ENCODE results near the gene NOXO1.

NOXO1 gene

GRCh38 chr16:1938316-1938715, 43.0 kb downstream of the NOXO1 start:
- DNase-seq (ENCODE audit: insufficient read length, low spot score) (no peak), FAIRE-seq (no peak)
- TF ChIP-seq TAF1 (IDR thresholded peaks at IDR 0.05; ENCODE audit: low read depth, low read length), result no peak
- no peak for TF ChIP-seq POLR2A (IDR thresholded peaks at IDR 0.05; ENCODE audit: low read depth, low read length)
- TF ChIP-seq POLR2AphosphoS5 (IDR thresholded peaks at IDR 0.05; ENCODE audit: low read depth, low read length), result no peak
- no peak for TF ChIP-seq SPI1 (IDR thresholded peaks at IDR 0.05; ENCODE audit: low read depth, low read length)
- no peak for TF ChIP-seq PAX5 (IDR thresholded peaks at IDR 0.05; ENCODE audit: insufficient read depth, low read length, severe bottlenecking)
- TF ChIP-seq POU2F2 (IDR thresholded peaks at IDR 0.05; ENCODE audit: low read depth, low read length), result no peak

DNA sequence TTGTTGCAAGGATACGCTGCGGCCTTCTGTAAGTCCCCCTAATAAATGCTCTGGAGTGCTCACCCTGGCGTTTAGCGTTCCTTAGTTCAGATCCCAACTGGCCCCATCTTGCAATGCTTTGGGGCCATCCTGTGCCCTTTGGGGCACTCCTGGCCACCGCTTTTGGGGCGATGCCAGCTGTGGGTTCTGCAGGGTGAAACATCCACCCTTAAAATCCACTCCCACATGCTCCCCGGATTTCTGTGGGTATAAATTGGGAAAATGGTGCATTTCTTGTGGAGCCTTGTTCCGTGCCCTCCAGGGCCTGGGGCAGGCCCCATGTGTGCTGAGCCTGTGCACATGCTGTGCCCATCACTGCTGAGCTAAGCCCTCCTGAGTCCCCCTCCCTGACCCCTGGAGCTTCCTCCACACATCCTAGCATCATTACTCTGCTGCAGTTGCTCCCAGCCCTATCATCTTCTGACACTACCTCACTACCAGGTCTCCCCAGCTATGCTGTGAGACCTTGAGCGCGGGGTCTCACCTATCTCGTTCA, 44.3 kb downstream of the NOXO1 start:
- no peak for FAIRE-seq
- no peak for TF ChIP-seq TAF1 (IDR thresholded peaks at IDR 0.05; ENCODE audit: low read depth, low read length)
- no peak for TF ChIP-seq PAX5 (IDR thresholded peaks at IDR 0.05; ENCODE audit: insufficient read depth, low read length, severe bottlenecking)
- no peak for TF ChIP-seq POLR2A (IDR thresholded peaks at IDR 0.05; ENCODE audit: low read depth, low read length)
- no peak for TF ChIP-seq SPI1 (IDR thresholded peaks at IDR 0.05; ENCODE audit: low read depth, low read length)
- TF ChIP-seq POLR2AphosphoS5 (IDR thresholded peaks at IDR 0.05; ENCODE audit: low read depth, low read length), result no peak
- no peak for TF ChIP-seq POU2F2 (IDR thresholded peaks at IDR 0.05; ENCODE audit: low read depth, low read length)
- DNase-seq (ENCODE audit: insufficient read length, low spot score), result no peak

DNA sequence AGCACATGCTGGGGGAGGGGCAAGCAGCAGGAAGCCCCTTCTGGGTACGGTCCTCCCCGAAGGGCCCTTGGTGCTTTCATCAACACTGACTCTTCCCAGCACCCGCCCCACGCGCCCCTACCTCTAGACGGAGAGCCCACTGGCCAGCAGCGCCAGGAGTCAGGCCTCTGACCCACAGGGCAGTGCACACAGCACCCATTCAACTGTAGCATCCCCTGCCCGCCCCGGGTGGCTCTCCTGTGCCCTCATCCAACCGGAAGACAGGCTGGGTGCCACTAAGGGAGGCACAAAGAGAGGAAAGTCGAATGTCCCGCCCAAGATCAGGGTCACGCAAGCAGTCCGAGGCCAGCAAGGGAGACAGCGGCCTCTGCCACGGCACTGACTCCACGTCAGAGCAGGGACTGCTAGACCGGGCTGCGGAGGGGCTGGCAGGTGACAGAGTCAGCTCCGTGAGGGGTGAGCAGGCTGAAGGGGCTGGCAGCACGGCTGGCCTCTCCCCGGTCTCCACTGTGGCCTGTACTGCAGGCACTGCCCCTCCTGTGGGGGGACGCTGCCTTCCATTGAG, 48.1 kb downstream of the NOXO1 start:
- DNase-seq (ENCODE audit: insufficient read length, low spot score) (no peak), FAIRE-seq (no peak)
- TF ChIP-seq POLR2AphosphoS5 (IDR thresholded peaks at IDR 0.05; ENCODE audit: low read depth, low read length) (no peak), SPI1 (IDR thresholded peaks at IDR 0.05; ENCODE audit: low read depth, low read length) (no peak), PAX5 (IDR thresholded peaks at IDR 0.05; ENCODE audit: insufficient read depth, low read length, severe bottlenecking) (no peak), POU2F2 (IDR thresholded peaks at IDR 0.05; ENCODE audit: low read depth, low read length) (no peak), TAF1 (IDR thresholded peaks at IDR 0.05; ENCODE audit: low read depth, low read length) (no peak), POLR2A (IDR thresholded peaks at IDR 0.05; ENCODE audit: low read depth, low read length) (no peak)

DNA sequence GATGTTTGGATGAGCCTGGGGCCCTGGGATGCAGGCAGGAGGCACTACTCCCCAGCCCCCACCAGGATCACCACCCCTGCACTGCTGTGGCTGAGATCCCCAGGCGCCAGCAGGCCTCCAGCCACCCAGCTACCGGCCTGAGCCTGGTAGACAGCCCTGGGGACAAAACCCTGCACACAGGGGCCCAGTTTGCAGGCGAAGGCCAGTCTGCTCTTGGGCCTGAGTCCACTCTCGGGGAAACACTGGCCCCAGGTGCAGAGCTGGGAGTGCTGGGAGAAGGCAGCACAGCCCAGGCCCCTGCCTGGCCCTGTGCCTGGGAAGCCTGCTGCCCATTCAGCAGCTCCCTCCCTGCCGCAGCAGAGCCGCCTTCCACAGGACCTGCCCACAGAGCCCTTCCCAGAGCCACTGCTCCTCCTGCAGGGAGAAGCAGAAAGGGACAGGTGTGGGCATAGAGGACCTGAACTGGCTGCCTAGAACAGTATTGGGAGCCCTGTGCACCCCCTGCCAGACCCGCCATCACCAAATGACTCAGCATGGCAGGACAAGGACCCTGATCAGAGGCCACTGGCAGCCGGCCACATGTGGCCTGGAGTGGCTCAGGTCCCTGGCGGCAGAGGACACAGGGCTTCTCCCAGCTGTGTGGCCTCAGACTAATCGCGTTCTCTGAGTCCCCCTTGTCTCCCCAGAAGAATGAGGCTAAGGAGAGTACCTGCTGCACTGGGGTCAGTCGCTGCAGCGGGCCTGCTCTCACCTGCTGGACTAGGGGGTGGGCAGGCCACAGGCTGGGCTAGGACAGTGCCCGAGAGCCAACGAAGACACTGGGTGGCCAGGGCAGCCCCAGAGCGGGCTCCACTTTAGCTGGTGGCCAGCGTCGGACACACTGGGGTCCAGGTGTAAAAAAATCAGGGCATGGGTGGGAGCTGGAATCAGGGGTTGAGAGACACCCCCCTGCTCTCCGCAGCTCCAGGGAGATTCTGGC, 48.9 kb downstream of the NOXO1 start:
- no peak for DNase-seq (ENCODE audit: insufficient read length, low spot score)
- no peak for FAIRE-seq
- TF ChIP-seq TAF1 (IDR thresholded peaks at IDR 0.05; ENCODE audit: low read depth, low read length), result no peak
- TF ChIP-seq PAX5 (IDR thresholded peaks at IDR 0.05; ENCODE audit: insufficient read depth, low read length, severe bottlenecking), result no peak
- no peak for TF ChIP-seq POLR2AphosphoS5 (IDR thresholded peaks at IDR 0.05; ENCODE audit: low read depth, low read length)
- TF ChIP-seq SPI1 (IDR thresholded peaks at IDR 0.05; ENCODE audit: low read depth, low read length), result no peak
- TF ChIP-seq POLR2A (IDR thresholded peaks at IDR 0.05; ENCODE audit: low read depth, low read length), result no peak
- no peak for TF ChIP-seq POU2F2 (IDR thresholded peaks at IDR 0.05; ENCODE audit: low read depth, low read length)

DNA sequence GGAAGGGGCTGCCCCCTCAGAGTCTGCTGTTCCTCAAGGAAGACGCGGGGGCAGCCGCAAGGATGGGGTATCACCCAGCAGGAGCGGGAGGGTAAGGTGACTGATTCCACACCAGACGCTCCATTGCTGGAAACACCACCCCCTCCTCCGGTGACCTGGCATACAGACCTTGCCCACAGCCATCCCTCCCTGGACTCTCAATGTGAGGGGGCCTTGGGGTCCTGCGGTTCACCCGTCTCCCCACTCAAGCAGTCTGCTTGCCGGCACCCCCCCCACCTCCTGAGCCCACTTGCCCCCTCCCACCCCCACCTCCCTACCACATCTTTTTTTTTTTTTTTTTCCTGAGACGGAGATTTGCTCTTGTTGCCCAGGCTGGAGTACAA, 50.9 kb downstream of the NOXO1 start:
- no peak for FAIRE-seq
- no peak for TF ChIP-seq POU2F2 (IDR thresholded peaks at IDR 0.05; ENCODE audit: low read depth, low read length)
- DNase-seq (ENCODE audit: insufficient read length, low spot score), result no peak

- peak; percentile 96 for FAIRE-seq
- peak; percentile 100 for DNase-seq (ENCODE audit: insufficient read length, low spot score)
- no peak for TF ChIP-seq PAX5 (IDR thresholded peaks at IDR 0.05; ENCODE audit: insufficient read depth, low read length, severe bottlenecking)
- TF ChIP-seq SPI1 (IDR thresholded peaks at IDR 0.05; ENCODE audit: low read depth, low read length), result no peak
- no peak for TF ChIP-seq POU2F2 (IDR thresholded peaks at IDR 0.05; ENCODE audit: low read depth, low read length)
- no peak for TF ChIP-seq TAF1 (IDR thresholded peaks at IDR 0.05; ENCODE audit: low read depth, low read length)
Observed at GRCh38 chr16:1929578-1930337, 51.5 kb downstream of the NOXO1 start.

GRCh38 chr16:1929105-1929504, 52.2 kb downstream of the NOXO1 start:
- no peak for DNase-seq (ENCODE audit: insufficient read length, low spot score)
- no peak for FAIRE-seq
- TF ChIP-seq TAF1 (IDR thresholded peaks at IDR 0.05; ENCODE audit: low read depth, low read length), result no peak
- no peak for TF ChIP-seq POU2F2 (IDR thresholded peaks at IDR 0.05; ENCODE audit: low read depth, low read length)
- TF ChIP-seq PAX5 (IDR thresholded peaks at IDR 0.05; ENCODE audit: insufficient read depth, low read length, severe bottlenecking), result no peak
